Osteocyte (in vitro differentiated cells): ENCODE data around the gene IRF5. TPM values are rescaled to one million over a fixed set of nuclear protein-coding genes. Genes with fewer than 3 reads are reported as not detected.

Source experiments
- DNase-seq: peaks from one replicate; pipeline ENCODE4 v3.0.0; 2021; ENCODE audit warnings: mixed read lengths; ENCODE audit not compliant: unreplicated experiment; ENCODE audit errors: extremely low spot score
- H3K27ac Mint-ChIP-seq: one replicate; pipeline ENCODE4 v1.8.0; 2021; ENCODE audit warnings: mild to moderate bottlenecking, mixed read lengths; ENCODE audit not compliant: unreplicated experiment
- H3K27me3 Mint-ChIP-seq: one replicate; pipeline ENCODE4 v1.8.0; 2021; ENCODE audit warnings: mixed read lengths; ENCODE audit not compliant: unreplicated experiment
- H3K36me3 Mint-ChIP-seq: one replicate; pipeline ENCODE4 v1.8.0; 2021; ENCODE audit warnings: mixed read lengths; ENCODE audit not compliant: unreplicated experiment
- H3K4me1 Mint-ChIP-seq: one replicate; pipeline ENCODE4 v1.8.0; 2021; ENCODE audit warnings: mixed read lengths; ENCODE audit not compliant: unreplicated experiment
- H3K4me3 Mint-ChIP-seq: one replicate; pipeline ENCODE4 v1.8.0; 2021; ENCODE audit warnings: mild to moderate bottlenecking, moderate library complexity, mixed read lengths; ENCODE audit not compliant: unreplicated experiment
- H3K9me3 Mint-ChIP-seq: one replicate; pipeline ENCODE4 v1.8.0; 2021; ENCODE audit warnings: mixed read lengths; ENCODE audit not compliant: unreplicated experiment
- CTCF ChIP-seq: fragments of 200-600 bp; sonication (generic); IDR thresholded peaks from 2 replicates; pipeline ENCODE4 v1.5.0; 2021; ENCODE audit warnings: antibody characterized with exemption, mild to moderate bottlenecking, moderate library complexity
- total RNA-seq: library from RNA; stranded (reverse); gene quantifications from 2 replicates; pipeline ENCODE4 v1.2.1, GENCODE V29; 2021

IRF5 gene
- total RNA-seq, 1 donor from 2014 or later, result 0.24 TPM

GRCh38 chr7:128946936-128947830, 9.5 kb downstream of the IRF5 start:
- H3K36me3 Mint-ChIP-seq, result peaks cover 3% of the 10 kb centered on the region
- no peak overlapping the region for H3K4me3 Mint-ChIP-seq
- H3K9me3 Mint-ChIP-seq, result no peaks in the 10 kb centered on the region
- TF ChIP-seq CTCF, result no peak
- H3K4me1 Mint-ChIP-seq, result no peaks in the 10 kb centered on the region
- H3K27ac Mint-ChIP-seq, result no peak overlapping the region
- peaks cover 9% of the 10 kb centered on the region for H3K27me3 Mint-ChIP-seq
- DNase-seq, result no peak

GRCh38 chr7:128947854-128948253, 10.1 kb downstream of the IRF5 start:
- DNase-seq, result no peak
- Mint-ChIP-seq H3K4me3 (no peak overlapping the region), H3K9me3 (no peaks in the 10 kb centered on the region), H3K36me3 (peaks cover 7% of the 10 kb centered on the region), H3K27ac (no peak overlapping the region), H3K27me3 (peaks cover 9% of the 10 kb centered on the region), H3K4me1 (no peaks in the 10 kb centered on the region)
- TF ChIP-seq CTCF, result no peak

- no peak overlapping the region for H3K27ac Mint-ChIP-seq
- no peak for DNase-seq
- H3K4me3 Mint-ChIP-seq, result no peak overlapping the region
- no peaks in the 10 kb centered on the region for H3K9me3 Mint-ChIP-seq
- H3K36me3 Mint-ChIP-seq, result peaks cover 12% of the 10 kb centered on the region
- no peak for TF ChIP-seq CTCF
- peaks cover 9% of the 10 kb centered on the region for H3K27me3 Mint-ChIP-seq
- no peaks in the 10 kb centered on the region for H3K4me1 Mint-ChIP-seq
These were observed 10.7 kb downstream of the IRF5 start for GRCh38 chr7:128948312-128948973.

GRCh38 chr7:128948976-128949760, 11.4 kb downstream of the IRF5 start:
- H3K4me3 Mint-ChIP-seq, result no peak overlapping the region
- no peak for DNase-seq
- no peaks in the 10 kb centered on the region for H3K9me3 Mint-ChIP-seq
- H3K4me1 Mint-ChIP-seq, result no peaks in the 10 kb centered on the region
- no peak for TF ChIP-seq CTCF
- peaks cover 9% of the 10 kb centered on the region for H3K27me3 Mint-ChIP-seq
- H3K27ac Mint-ChIP-seq, result no peak overlapping the region
- H3K36me3 Mint-ChIP-seq, result peaks cover 20% of the 10 kb centered on the region
